ENCODE data around the gene PJA2.

The PJA2 gene

GRCh38 chr5:109305352-109305751 is 104.4 kb downstream of the PJA2 start:
- no peaks in the 10 kb centered on the region for H3K36me3 ChIP-seq (ENCODE audit: insufficient read depth)
- no peaks in the 10 kb centered on the region for H3K4me1 ChIP-seq (ENCODE audit: low read depth, poor library complexity, severe bottlenecking)
- no peaks in the 10 kb centered on the region for H4K20me1 ChIP-seq (ENCODE audit: insufficient read depth)
- H3K4me3 ChIP-seq (IDR thresholded peaks at IDR 0.05; ENCODE audit: insufficient read depth, low read depth, low read length), result no peak overlapping the region
- no peaks in the 10 kb centered on the region for H3K27me3 ChIP-seq (ENCODE audit: insufficient read depth, low read depth)
- no peak overlapping the region for H3K4me2 ChIP-seq
- no peak overlapping the region for H3K27ac ChIP-seq
- no peaks in the 10 kb centered on the region for H3K79me2 ChIP-seq (ENCODE audit: insufficient read depth, low read depth)
- H2AFZ ChIP-seq (ENCODE audit: low read depth), result no peak overlapping the region
- H3K9ac ChIP-seq, result no peak overlapping the region
- TF ChIP-seq CTCF (conservative IDR thresholded peaks at IDR 0.05; ENCODE audit: low read depth, low read length), result no peak

- H3K27me3 ChIP-seq (ENCODE audit: insufficient read depth, low read depth), result no peaks in the 10 kb centered on the region
- no peaks in the 10 kb centered on the region for H3K4me1 ChIP-seq (ENCODE audit: low read depth, poor library complexity, severe bottlenecking)
- H3K4me2 ChIP-seq, result no peak overlapping the region
- H3K9ac ChIP-seq, result no peak overlapping the region
- no peaks in the 10 kb centered on the region for H3K79me2 ChIP-seq (ENCODE audit: insufficient read depth, low read depth)
- H3K27ac ChIP-seq, result no peak overlapping the region
- H2AFZ ChIP-seq (ENCODE audit: low read depth), result no peak overlapping the region
- H3K36me3 ChIP-seq (ENCODE audit: insufficient read depth), result no peaks in the 10 kb centered on the region
- H4K20me1 ChIP-seq (ENCODE audit: insufficient read depth), result no peaks in the 10 kb centered on the region
- H3K4me3 ChIP-seq (IDR thresholded peaks at IDR 0.05; ENCODE audit: insufficient read depth, low read depth, low read length), result no peak overlapping the region
- TF ChIP-seq CTCF (conservative IDR thresholded peaks at IDR 0.05; ENCODE audit: low read depth, low read length), result no peak
These were observed 105.5 kb downstream of the PJA2 start for GRCh38 chr5:109304309-109304708.

- Histone ChIP-seq H3K4me3 (IDR thresholded peaks at IDR 0.05; ENCODE audit: insufficient read depth, low read depth, low read length) (no peak overlapping the region), H3K4me1 (ENCODE audit: low read depth, poor library complexity, severe bottlenecking) (no peaks in the 10 kb centered on the region), H3K27me3 (ENCODE audit: insufficient read depth, low read depth) (no peaks in the 10 kb centered on the region), H4K20me1 (ENCODE audit: insufficient read depth) (no peaks in the 10 kb centered on the region), H3K9ac (no peak overlapping the region), H3K27ac (no peak overlapping the region), H3K79me2 (ENCODE audit: insufficient read depth, low read depth) (no peaks in the 10 kb centered on the region), H2AFZ (ENCODE audit: low read depth) (no peak overlapping the region), H3K4me2 (no peak overlapping the region), H3K36me3 (ENCODE audit: insufficient read depth) (no peaks in the 10 kb centered on the region)
- TF ChIP-seq CTCF (conservative IDR thresholded peaks at IDR 0.05; ENCODE audit: low read depth, low read length), result no peak
These were observed 109.4 kb downstream of the PJA2 start for GRCh38 chr5:109300367-109300766.

GRCh38 chr5:109299557-109299956 is 110.2 kb downstream of the PJA2 start:
- no peaks in the 10 kb centered on the region for H3K27me3 ChIP-seq (ENCODE audit: insufficient read depth, low read depth)
- H3K27ac ChIP-seq, result no peak overlapping the region
- H3K9ac ChIP-seq, result no peak overlapping the region
- H3K4me1 ChIP-seq (ENCODE audit: low read depth, poor library complexity, severe bottlenecking), result no peaks in the 10 kb centered on the region
- no peak overlapping the region for H3K4me3 ChIP-seq (IDR thresholded peaks at IDR 0.05; ENCODE audit: insufficient read depth, low read depth, low read length)
- H4K20me1 ChIP-seq (ENCODE audit: insufficient read depth), result no peaks in the 10 kb centered on the region
- no peak overlapping the region for H3K4me2 ChIP-seq
- no peaks in the 10 kb centered on the region for H3K36me3 ChIP-seq (ENCODE audit: insufficient read depth)
- no peaks in the 10 kb centered on the region for H3K79me2 ChIP-seq (ENCODE audit: insufficient read depth, low read depth)
- no peak for TF ChIP-seq CTCF (conservative IDR thresholded peaks at IDR 0.05; ENCODE audit: low read depth, low read length)
- no peak overlapping the region for H2AFZ ChIP-seq (ENCODE audit: low read depth)

GRCh38 chr5:109298794-109299193 is 111.0 kb downstream of the PJA2 start:
- Histone ChIP-seq H3K9ac (no peak overlapping the region), H3K27me3 (ENCODE audit: insufficient read depth, low read depth) (no peaks in the 10 kb centered on the region), H3K36me3 (ENCODE audit: insufficient read depth) (no peaks in the 10 kb centered on the region), H3K4me2 (no peak overlapping the region), H3K4me3 (IDR thresholded peaks at IDR 0.05; ENCODE audit: insufficient read depth, low read depth, low read length) (no peak overlapping the region), H3K27ac (no peak overlapping the region), H4K20me1 (ENCODE audit: insufficient read depth) (no peaks in the 10 kb centered on the region), H3K79me2 (ENCODE audit: insufficient read depth, low read depth) (no peaks in the 10 kb centered on the region), H3K4me1 (ENCODE audit: low read depth, poor library complexity, severe bottlenecking) (no peaks in the 10 kb centered on the region), H2AFZ (ENCODE audit: low read depth) (no peak overlapping the region)
- TF ChIP-seq CTCF (conservative IDR thresholded peaks at IDR 0.05; ENCODE audit: low read depth, low read length), result no peak
